Peyer's patch (tissue), 4 donors: Measurements from ENCODE around the gene PTGR3. TPM values are rescaled to one million over a fixed set of nuclear protein-coding genes. Genes with fewer than 3 reads are reported as not detected.

Experiments
- DNase-seq, 3 donors: peaks; one replicate each; pipeline ENCODE4 v3.0.0-alpha.2; 2017 to 2019
- H3K27ac ChIP-seq, 4 donors: fragments of 200-600 bp; sonication (generic); one replicate each; pipeline ENCODE4 v1.5.1; 2016 to 2019
- H3K27me3 ChIP-seq, 2 donors: fragments of 200-600 bp; sonication (generic); one replicate each; pipeline ENCODE4 v1.5.1; 2019
- H3K36me3 ChIP-seq, 3 donors: fragments of 200-600 bp; sonication (generic); one replicate each; pipeline ENCODE4 v1.5.1; 2016 to 2019
- H3K4me1 ChIP-seq, 4 donors: fragments of 200-600 bp; sonication (generic); one replicate each; pipeline ENCODE4 v1.5.1; 2016 to 2019
- H3K4me3 ChIP-seq, 4 donors: fragments of 200-600 bp; sonication (generic); 1 replicate in 3 of 4; 2 replicates in 1 of 4; pipeline ENCODE4 v1.5.1; 2016 to 2019; ENCODE audit warnings: mild to moderate bottlenecking in 1 of 4
- H3K9me3 ChIP-seq, 4 donors: fragments of 200-600 bp; sonication (generic); one replicate each; pipeline ENCODE4 v1.5.1; 2016 to 2019; ENCODE audit warnings: mild to moderate bottlenecking in 1 of 4
- POLR2A ChIP-seq, 2 donors: fragments of 450-650 bp; IDR thresholded peaks; one replicate each; pipeline ENCODE4 v1.5.1; 2017; ENCODE audit warnings: antibody characterized with exemption in 2 of 2, mild to moderate bottlenecking in 2 of 2, moderate library complexity in 2 of 2
- total RNA-seq, 4 donors: library from RNA; depleted of rRNA; stranded (reverse); fragments of >200 nt; gene quantifications; one replicate each; pipeline ENCODE4 v1.1.0, GENCODE V29; 2016
- TF ChIP-seq, protein P1 (sequence below), 6 experiments: fragments of 450-650 bp in 4 of 6; fragments of 200-600 bp in 2 of 6; sonication (generic) in 1 of 6; IDR thresholded peaks; one replicate each; pipeline ENCODE4 v1.5.1; 2017 to 2019; ENCODE audit warnings: antibody characterized with exemption in 6 of 6, mild to moderate bottlenecking in 3 of 6, moderate library complexity in 1 of 6

Gene PTGR3
- total RNA-seq, 4 donors from 2014 or later = 19.6 to 24.1 (median 20.8) TPM

DNA sequence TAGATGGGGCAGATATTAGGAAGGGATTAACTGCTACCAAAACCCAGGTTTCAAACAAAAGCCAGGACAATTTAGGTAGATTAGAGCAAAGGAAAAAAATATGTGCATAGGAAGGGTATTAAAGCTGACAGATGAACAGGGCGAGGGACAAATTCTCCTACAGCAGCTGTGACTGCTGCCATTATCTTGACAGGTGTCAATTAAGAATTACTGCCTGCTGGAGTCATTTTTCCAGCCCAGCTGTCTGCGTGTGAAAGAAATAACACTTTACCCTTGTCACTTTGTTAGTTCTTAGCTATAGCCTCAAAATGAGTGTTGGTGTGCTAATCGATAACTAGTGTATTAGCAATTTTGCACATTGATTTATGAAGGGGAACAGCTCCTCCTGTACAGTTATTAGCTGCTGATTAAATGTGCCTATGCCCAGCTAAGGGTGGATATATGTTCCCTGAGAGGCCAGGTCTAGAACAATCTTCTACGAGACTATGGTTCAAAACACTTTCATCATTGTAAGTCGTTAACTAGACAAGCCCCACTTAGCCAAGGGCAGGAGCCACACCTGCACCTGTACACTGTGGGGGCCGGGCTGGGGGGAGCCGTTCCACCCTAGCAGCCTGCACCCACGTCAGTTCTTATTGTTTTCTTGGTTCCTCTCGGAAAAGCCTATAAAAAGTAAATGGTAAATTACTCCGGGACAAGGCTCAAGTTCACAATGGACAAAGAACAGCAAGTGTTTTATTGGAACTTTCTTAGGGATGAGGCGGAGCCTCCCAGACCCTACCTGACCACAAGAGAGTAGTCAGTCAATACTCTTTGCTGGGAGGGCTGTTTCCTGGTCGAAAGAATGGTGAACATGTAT, 9.4 kb upstream of the PTGR3 start:
- H3K36me3 ChIP-seq = no peaks in the 10 kb centered on the region
- no peaks in the 10 kb centered on the region for H3K9me3 ChIP-seq
- TF ChIP-seq, protein P1, sequence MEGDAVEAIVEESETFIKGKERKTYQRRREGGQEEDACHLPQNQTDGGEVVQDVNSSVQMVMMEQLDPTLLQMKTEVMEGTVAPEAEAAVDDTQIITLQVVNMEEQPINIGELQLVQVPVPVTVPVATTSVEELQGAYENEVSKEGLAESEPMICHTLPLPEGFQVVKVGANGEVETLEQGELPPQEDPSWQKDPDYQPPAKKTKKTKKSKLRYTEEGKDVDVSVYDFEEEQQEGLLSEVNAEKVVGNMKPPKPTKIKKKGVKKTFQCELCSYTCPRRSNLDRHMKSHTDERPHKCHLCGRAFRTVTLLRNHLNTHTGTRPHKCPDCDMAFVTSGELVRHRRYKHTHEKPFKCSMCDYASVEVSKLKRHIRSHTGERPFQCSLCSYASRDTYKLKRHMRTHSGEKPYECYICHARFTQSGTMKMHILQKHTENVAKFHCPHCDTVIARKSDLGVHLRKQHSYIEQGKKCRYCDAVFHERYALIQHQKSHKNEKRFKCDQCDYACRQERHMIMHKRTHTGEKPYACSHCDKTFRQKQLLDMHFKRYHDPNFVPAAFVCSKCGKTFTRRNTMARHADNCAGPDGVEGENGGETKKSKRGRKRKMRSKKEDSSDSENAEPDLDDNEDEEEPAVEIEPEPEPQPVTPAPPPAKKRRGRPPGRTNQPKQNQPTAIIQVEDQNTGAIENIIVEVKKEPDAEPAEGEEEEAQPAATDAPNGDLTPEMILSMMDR (IDR thresholded peaks at IDR 0.05) = no peak
- TF ChIP-seq POLR2A (IDR thresholded peaks at IDR 0.05) = peak in 1 of 2 donors; percentile 2
- H3K27ac ChIP-seq = peak overlapping the region in 2 of 4 donors; percentile 75 to 83
- no peaks in the 10 kb centered on the region for H3K27me3 ChIP-seq
- peak in 2 of 3 donors; percentile 49 to 64 for DNase-seq
- H3K4me1 ChIP-seq = peaks cover 0 to 78% (median 11%) of the 10 kb centered on the region in 4 donors
- H3K4me3 ChIP-seq = peak overlapping the region in 1 of 4 donors; percentile 5

DNA sequence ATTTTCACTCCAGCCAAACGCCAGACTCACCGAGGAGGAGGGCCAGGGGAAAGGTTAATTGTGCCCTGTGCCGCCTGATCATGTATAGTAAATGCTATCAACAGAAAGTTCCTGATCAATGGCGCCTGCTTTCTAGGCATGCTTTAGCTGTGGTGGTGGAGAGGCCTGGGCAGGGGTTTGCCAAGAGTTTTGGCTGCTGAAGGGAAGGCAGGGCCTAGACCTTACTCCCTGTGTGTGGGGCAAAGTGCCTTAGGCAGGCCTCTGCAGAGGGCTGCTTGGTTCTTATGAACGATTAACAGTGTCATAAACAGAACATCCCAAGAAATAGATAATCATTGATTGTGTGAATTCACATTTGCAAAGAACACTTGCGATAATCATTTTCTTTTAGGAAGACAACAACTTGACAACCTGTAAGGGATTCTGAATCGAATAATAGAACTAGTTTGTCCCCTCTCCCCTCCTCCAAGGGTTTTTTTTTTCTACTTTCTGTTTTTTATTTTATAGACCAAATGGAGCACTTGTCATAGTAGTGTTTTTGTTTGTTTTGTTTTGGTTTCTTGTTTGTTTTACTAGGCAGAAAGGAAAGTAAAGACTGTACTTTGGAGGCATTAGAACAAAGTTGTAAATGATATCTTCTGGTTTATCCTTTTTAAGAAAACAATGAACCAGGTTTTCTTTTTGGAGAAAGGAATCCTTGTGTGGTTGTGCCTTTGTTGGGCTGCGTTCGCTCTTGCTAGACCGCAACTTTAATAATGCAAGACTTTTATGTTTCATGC, 8.2 kb upstream of the PTGR3 start:
- Histone ChIP-seq H3K27me3 (no peaks in the 10 kb centered on the region), H3K4me1 (peaks cover 0 to 81% (median 16%) of the 10 kb centered on the region in 4 donors), H3K9me3 (no peaks in the 10 kb centered on the region), H3K36me3 (no peaks in the 10 kb centered on the region), H3K27ac (peak overlapping the region; percentile 29 to 83 (median 70)), H3K4me3 (peak overlapping the region in 2 of 4 donors; percentile 2 to 12)
- TF ChIP-seq POLR2A (IDR thresholded peaks at IDR 0.05) = no peak
- TF ChIP-seq, protein P1 (IDR thresholded peaks at IDR 0.05) = no peak
- DNase-seq = peak in 1 of 3 donors; percentile 51

DNA sequence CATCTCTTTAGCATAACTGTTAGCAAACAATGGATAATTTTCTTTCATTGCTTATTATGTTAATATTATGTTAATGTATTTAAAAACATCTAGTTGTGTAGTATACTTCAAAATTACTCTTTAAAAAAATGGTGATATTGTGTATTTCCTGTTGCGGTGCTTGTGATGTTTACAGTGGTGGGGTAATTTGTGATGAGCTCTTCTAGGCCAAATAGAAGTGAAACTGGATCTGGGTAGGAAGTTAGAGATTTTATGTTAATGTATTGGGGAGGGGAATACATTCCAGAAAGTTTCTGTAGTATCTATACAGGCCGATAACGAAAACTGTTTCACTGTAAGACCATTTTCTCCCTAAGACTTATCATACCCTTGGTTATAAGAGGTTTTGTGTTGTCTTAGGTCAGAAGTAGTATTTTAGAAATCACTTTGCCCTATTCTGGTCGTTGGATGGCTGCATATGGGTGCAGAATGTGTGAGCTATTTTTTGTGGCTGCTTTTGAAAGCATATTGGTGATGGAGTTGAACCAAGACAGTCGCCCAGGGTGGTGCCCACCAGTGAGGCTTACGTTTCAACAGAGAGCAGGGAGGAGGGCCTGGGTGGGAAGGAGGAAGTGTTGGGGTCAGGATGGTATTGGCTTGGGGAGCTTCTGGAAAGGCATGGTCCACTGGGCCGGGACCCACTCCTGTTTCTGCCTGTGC, 7.4 kb upstream of the PTGR3 start:
- Histone ChIP-seq H3K27ac (peak overlapping the region; percentile 29 to 83 (median 70)), H3K36me3 (no peaks in the 10 kb centered on the region), H3K9me3 (no peaks in the 10 kb centered on the region), H3K27me3 (no peaks in the 10 kb centered on the region), H3K4me1 (peaks cover 0 to 80% (median 16%) of the 10 kb centered on the region in 4 donors), H3K4me3 (peak overlapping the region in 2 of 4 donors; percentile 2 to 12)
- DNase-seq = peak in 1 of 3 donors; percentile 34
- TF ChIP-seq, protein P1 (IDR thresholded peaks at IDR 0.05) = no peak
- no peak for TF ChIP-seq POLR2A (IDR thresholded peaks at IDR 0.05)

DNA sequence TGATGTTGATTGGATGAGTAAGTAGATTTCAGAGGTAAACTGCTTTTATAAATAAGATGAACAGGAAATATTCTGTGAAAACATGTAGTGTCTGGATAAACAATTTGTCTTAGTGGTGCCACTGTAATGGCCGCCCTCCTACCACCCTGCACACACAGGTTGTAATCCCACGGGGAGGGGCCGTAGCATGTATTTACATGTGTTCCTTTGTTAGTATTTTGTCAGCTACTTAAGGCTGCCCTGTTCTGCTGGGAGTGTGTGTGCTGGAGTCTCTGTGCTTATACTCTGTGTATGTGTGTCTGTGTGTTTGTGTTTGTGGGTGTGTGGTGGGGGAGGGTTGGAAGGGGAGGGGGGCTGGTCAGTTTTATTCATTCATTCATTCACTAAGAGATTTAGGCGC, 6.7 kb upstream of the PTGR3 start:
- Histone ChIP-seq H3K27ac (peak overlapping the region; percentile 29 to 83 (median 70)), H3K27me3 (no peaks in the 10 kb centered on the region), H3K4me3 (no peak overlapping the region), H3K9me3 (no peaks in the 10 kb centered on the region), H3K36me3 (no peaks in the 10 kb centered on the region), H3K4me1 (peaks cover 0 to 73% (median 16%) of the 10 kb centered on the region in 4 donors)
- TF ChIP-seq, protein P1 (IDR thresholded peaks at IDR 0.05) = no peak
- no peak for TF ChIP-seq POLR2A (IDR thresholded peaks at IDR 0.05)
- no peak for DNase-seq
